Glutamatergic neuron (in vitro differentiated cells): Measurements from ENCODE around the gene COL9A1. TPM values are rescaled to one million over a fixed set of nuclear protein-coding genes. Genes with fewer than 3 reads are reported as not detected.
"Not testable (repeated sequence)": the region's sequence is repeated elsewhere in the genome, so short reads cannot be mapped to it uniquely, and the experiment has no call there.

Experiments
- DNase-seq: peaks from one replicate; pipeline ENCODE4 v3.0.0; 2022
- H3K27ac Mint-ChIP-seq: one replicate; pipeline ENCODE4 v1.8.0; 2020; ENCODE audit warnings: mild to moderate bottlenecking, mixed read lengths, inconsistent platforms; ENCODE audit not compliant: unreplicated experiment
- H3K27me3 Mint-ChIP-seq: one replicate; pipeline ENCODE4 v1.8.0; 2020; ENCODE audit warnings: mild to moderate bottlenecking, moderate library complexity, mixed read lengths, inconsistent platforms; ENCODE audit not compliant: unreplicated experiment
- H3K36me3 Mint-ChIP-seq: one replicate; pipeline ENCODE4 v1.8.0; 2020; ENCODE audit warnings: mild to moderate bottlenecking, mixed read lengths, inconsistent platforms; ENCODE audit not compliant: unreplicated experiment
- H3K4me1 Mint-ChIP-seq: one replicate; pipeline ENCODE4 v1.8.0; 2020; ENCODE audit warnings: mild to moderate bottlenecking, low read depth, mixed read lengths, inconsistent platforms; ENCODE audit not compliant: unreplicated experiment
- H3K4me3 Mint-ChIP-seq: one replicate; pipeline ENCODE4 v1.8.0; 2020; ENCODE audit warnings: mild to moderate bottlenecking, mixed read lengths, inconsistent platforms; ENCODE audit not compliant: unreplicated experiment
- H3K9me3 Mint-ChIP-seq: one replicate; pipeline ENCODE4 v1.8.0; 2020; ENCODE audit warnings: mild to moderate bottlenecking, moderate library complexity, mixed read lengths, inconsistent platforms; ENCODE audit not compliant: unreplicated experiment
- CTCF ChIP-seq: fragments of 200-600 bp; sonication (generic); IDR thresholded peaks from one replicate; pipeline ENCODE4 v1.5.0; 2021; ENCODE audit not compliant: partially characterized antibody, unreplicated experiment
- total RNA-seq: library from RNA; stranded (reverse); fragmentation: NEBNext Ultra II Directional; extraction: Animal tissue kit (Norgen Biotek cat#: 25700); gene quantifications from one replicate; pipeline ENCODE4 v1.2.1, GENCODE V29; 2021; ENCODE audit not compliant: unreplicated experiment

Gene COL9A1
- total RNA-seq, 1 donor from 2014 or later: 1.8 TPM

GRCh38 chr6:70337743-70338105 is 34.8 kb upstream of the COL9A1 start:
- DNase-seq: no peak
- Mint-ChIP-seq H3K27ac (no peak overlapping the region), H3K4me3 (no peak overlapping the region), H3K27me3 (peaks cover 1% of the 10 kb centered on the region), H3K9me3 (peaks cover 3% of the 10 kb centered on the region), H3K4me1 (no peaks in the 10 kb centered on the region), H3K36me3 (peaks cover 11% of the 10 kb centered on the region)
- TF ChIP-seq CTCF: no peak

GRCh38 chr6:70336996-70337742 is 34.3 kb upstream of the COL9A1 start:
- H3K36me3 Mint-ChIP-seq: peaks cover 11% of the 10 kb centered on the region
- no peaks in the 10 kb centered on the region for H3K4me1 Mint-ChIP-seq
- peaks cover 1% of the 10 kb centered on the region for H3K27me3 Mint-ChIP-seq
- H3K4me3 Mint-ChIP-seq: no peak overlapping the region
- no peak for DNase-seq
- H3K27ac Mint-ChIP-seq: no peak overlapping the region
- no peak for TF ChIP-seq CTCF
- H3K9me3 Mint-ChIP-seq: peaks cover 3% of the 10 kb centered on the region

- no peak overlapping the region for H3K27ac Mint-ChIP-seq
- no peaks in the 10 kb centered on the region for H3K4me1 Mint-ChIP-seq
- no peaks in the 10 kb centered on the region for H3K36me3 Mint-ChIP-seq
- no peak overlapping the region for H3K4me3 Mint-ChIP-seq
- H3K27me3 Mint-ChIP-seq: no peaks in the 10 kb centered on the region
- TF ChIP-seq CTCF: no peak
- DNase-seq: no peak
- peaks cover 2% of the 10 kb centered on the region for H3K9me3 Mint-ChIP-seq
Measured at GRCh38 chr6:70327036-70327435, 24.2 kb upstream of the COL9A1 start.

DNA sequence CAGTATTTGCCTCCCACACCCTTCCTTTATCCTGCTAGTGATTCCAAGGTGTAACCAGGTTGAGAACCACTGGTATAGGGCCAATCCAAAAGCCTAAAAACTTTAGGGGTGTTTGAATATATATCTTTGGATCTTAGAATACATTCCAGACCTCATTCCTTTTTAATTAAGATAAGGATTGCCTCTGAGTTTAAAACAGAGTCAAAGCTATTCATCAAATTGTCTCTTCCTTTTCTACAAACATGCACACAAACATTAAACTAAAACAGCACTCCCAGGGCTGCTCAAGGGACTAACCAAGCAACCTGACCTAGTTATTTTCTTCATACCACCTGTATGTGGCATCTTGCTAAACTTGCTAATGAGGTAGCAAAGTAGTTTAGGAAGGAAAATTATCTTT is 22.1 kb upstream of the COL9A1 start:
- DNase-seq: no peak
- no peak for TF ChIP-seq CTCF
- Mint-ChIP-seq H3K4me1 (no peaks in the 10 kb centered on the region), H3K27ac (no peak overlapping the region), H3K4me3 (no peak overlapping the region), H3K36me3 (no peaks in the 10 kb centered on the region), H3K27me3 (peaks cover 2% of the 10 kb centered on the region), H3K9me3 (no peaks in the 10 kb centered on the region)

- H3K27ac Mint-ChIP-seq, H3K4me3 Mint-ChIP-seq, H3K27me3 Mint-ChIP-seq, H3K9me3 Mint-ChIP-seq, DNase-seq, H3K36me3 Mint-ChIP-seq, H3K4me1 Mint-ChIP-seq: not testable (repeated sequence)
Measured at GRCh38 chr6:70317799-70318198, 14.9 kb upstream of the COL9A1 start.
